C4-2B (cell line): ENCODE results near the gene NES.

Experiments
- CTCF ChIP-seq: fragments of 450-650 bp; conservative IDR thresholded peaks from 2 replicates; pipeline ENCODE4 v1.5.1; 2017; ENCODE audit warnings: mild to moderate bottlenecking
- ZFX ChIP-seq: fragments of 450-650 bp; IDR thresholded peaks from 2 replicates; pipeline ENCODE4 v1.6.1; 2017

GRCh38 chr1:156655151-156655903 lies 21.9 kb downstream of the NES start:
- TF ChIP-seq CTCF (no peak), ZFX (no peak)
